Transverse colon (tissue), 1 donor: ENCODE data around the gene DNAH11.

Experiments used
- EP300 ChIP-seq: sonication (generic); formaldehyde crosslinking; IDR thresholded peaks from one replicate; pipeline ENCODE4 v1.6.1; 2017; ENCODE audit warnings: antibody characterized with exemption, low read depth
- POLR2A ChIP-seq: fragments of 450-650 bp; IDR thresholded peaks from one replicate; pipeline ENCODE4 v1.6.1; 2016; ENCODE audit warnings: antibody characterized with exemption, mild to moderate bottlenecking, moderate library complexity

- TF ChIP-seq EP300 (no peak), POLR2A (no peak)
These were observed 379.8 kb downstream of the DNAH11 start for GRCh38 chr7:21922605-21923004.
